Ecto neural progenitor cell (in vitro differentiated cells): ENCODE results near the gene PPP1R9A.
"Not testable (repeated sequence)": the region's sequence is repeated elsewhere in the genome, so short reads cannot be mapped to it uniquely, and the experiment has no call there.

Source experiments
- DNase-seq: peaks from one replicate; pipeline ENCODE4 v3.0.0-alpha.2; 2018; ENCODE audit warnings: low spot score

PPP1R9A gene

DNA sequence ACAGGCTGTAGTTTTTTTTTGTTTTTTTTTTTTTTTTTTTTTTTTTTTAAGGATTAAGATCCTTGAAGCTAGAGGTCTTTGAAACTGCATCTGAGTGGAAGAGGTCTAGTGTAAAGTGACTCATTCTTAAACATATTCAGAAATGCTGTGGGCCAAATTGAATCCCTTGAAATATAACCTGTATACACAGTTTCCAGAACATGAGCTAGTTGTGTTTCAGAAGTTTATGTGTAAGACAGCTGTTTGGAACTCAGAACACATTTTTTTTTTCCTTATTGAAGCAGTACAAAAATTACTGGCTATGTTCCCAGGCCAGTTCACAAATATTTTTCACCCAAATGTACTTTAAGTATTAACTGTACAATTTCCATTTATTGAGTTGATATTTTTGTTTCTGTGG lies 67.9 kb downstream of the PPP1R9A start:
- DNase-seq: no peak

DNA sequence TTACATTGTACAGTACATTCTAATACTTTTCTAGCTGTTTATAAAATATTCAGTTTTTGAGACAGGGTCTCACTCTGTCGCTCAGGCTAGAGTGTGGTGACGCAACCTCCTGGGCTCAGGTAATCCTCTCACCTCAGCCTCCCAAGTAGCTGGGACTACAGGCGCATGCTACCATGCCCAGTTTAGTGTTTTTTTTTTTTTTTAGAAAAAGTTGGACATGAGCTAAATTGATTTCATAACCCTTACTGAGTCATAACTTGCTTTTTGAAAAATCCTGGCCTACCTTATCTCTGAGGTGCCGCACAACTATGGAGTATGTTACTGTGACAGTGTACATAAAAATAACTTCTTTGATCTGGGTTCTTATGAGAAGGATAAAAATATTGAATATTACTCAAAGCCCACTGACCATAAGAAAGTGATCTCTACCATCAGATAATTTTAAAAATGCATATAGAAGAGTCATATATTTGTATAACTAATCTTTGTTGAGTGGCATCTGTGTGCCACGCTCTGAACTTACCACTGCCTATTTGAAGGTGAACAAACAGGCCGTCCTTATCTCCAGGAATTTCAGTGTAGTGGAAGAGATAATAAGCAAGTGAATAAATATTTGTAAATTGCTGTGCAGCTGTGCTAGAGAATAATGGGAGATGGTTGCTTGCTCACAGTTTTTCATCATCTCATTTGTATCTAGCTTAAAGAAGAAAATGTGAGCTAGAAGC lies 73.2 kb downstream of the PPP1R9A start:
- DNase-seq: no peak

DNA sequence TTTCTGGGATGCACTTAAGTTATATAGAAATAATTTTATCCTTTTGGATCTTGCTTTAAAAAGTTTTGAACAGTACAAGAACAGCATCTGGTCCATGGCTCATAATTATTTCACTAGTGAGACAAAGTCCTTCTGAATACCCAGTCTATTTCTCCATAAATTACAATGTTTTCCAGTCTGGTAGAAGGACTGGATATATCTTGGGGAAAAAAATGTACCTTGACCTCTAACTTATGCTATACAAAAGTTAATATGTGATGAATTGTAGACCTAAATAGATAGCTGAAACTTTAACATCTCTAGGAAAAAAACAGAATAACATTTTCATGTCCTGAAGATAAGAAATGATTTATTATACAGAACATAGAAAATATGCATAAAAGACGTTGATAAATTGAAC lies 88.5 kb downstream of the PPP1R9A start:
- no peak for DNase-seq

GRCh38 chr7:94996369-94996768 lies 89.0 kb downstream of the PPP1R9A start:
- no peak for DNase-seq

GRCh38 chr7:94997547-94997946 lies 90.2 kb downstream of the PPP1R9A start:
- DNase-seq: no peak

- no peak for DNase-seq
Measured at GRCh38 chr7:94998266-94999068, 91.1 kb downstream of the PPP1R9A start.

GRCh38 chr7:94999069-94999351 lies 91.6 kb downstream of the PPP1R9A start:
- DNase-seq: no peak

DNA sequence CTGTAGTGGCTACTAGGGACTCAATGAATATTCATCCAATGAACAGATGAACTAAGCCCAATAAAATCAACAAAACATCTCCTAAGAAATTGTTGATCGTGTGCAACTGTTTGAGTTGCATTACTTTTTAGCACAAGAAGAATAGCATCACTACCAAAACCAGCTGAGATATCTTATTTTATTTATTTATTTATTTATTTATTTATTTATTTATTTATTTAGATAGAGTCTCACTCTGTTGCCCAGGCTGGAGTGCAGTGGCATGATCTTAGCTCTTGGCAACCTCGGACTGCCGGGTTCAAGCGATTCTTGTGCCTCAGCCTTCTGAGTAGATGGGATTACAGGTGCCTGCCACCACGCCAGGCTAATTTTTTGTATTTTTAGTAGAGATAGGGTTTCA lies 92.2 kb downstream of the PPP1R9A start:
- DNase-seq: not testable (repeated sequence)

DNA sequence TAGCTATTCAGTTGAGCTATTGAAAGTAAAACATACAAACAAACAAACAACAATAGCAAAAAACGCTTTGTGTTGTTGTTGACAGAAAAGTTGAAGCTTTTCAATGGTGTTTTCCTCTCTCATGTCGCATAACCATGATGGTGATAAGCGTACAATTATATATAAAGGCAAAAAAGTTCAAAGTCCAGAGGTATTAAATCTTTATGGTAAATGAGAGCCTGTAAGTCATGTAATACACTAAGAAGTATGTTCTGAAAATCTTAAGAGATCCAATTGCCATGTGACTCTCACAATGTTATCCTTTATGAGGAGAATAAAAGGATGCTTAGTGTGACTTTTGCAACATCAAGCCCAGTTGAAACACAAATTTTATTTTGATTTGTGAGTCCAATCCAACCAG lies 93.9 kb downstream of the PPP1R9A start:
- DNase-seq: no peak

DNA sequence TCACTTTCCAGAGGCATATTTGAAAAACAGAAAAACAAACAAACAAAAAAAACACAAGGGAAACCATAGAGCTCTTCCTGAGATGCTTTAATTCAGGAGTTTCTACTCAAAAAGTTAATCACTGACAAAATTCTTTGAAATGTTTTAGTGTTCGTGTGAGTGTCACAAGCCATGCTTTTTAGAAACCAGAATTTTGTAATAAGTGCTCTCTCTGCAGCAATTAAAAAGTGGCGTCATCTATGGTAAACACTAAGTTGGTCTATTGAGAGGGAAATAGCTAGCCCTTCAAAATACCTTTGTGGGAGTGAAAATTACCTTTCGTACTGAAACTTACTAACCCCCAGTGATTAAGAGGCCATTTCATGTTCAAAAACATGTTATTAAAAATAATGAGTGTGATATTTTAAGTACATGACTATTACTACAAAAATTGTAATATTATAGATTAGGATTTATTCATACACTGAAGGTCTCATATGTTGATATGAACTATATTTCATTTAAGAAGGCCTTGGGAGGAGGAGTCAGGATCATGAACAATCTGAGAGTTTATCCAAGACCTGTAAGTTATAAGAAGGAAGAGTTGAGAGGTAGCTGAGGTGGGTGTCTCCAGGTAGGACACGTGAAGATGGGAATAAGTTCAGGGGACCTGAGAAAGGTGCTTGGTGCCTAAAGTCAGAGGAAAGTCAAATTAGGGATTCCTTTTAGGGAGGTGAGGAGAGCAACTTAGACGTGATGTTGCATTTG lies 94.6 kb downstream of the PPP1R9A start:
- DNase-seq: no peak

DNA sequence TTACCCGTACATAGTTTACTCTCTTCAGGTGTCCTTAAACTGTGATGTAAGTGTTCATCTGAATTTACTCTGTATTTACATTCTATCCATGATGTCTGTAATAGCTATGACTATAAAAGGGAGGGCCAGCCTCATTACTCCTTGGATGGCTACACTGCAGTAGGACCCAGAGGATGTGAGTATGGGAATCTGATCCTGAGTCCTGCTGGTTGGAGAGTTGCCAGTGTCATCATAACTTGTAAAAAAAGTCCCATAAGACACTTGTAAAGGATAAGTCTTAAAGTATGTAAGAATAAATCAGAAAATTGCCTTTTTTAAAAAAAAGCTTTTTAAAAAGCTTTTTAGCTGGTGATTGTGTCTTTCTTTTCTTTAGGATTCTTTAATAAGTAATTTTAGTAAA lies 95.4 kb downstream of the PPP1R9A start:
- no peak for DNase-seq

DNA sequence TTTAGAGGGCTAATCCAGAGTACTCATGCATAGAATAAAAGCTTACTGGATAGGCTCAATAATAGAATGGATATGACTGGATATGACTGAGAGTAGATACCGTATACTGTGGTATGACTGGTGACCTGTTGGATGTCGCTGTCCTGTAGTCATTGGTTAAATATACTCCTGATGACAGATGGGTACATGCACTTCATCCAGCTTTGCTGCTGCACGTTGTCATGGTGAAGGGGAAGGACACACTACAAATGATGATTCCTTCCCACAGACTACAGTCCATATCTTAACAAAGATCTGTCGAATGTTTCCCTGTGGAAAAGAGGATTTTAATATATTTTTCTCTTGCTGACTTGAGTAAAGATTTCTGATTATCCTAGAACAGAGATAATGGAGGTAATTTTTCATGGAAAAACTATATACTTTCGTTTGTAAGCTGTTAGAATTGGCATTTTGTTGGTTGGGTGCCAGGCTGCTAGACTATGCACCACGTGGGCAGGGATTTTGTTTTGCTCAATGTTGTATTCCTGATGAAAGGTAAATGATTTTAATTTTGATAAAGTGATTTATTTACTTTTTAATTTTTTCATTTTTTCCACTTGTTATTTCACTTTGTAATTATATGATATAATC lies 97.3 kb downstream of the PPP1R9A start:
- no peak for DNase-seq

DNA sequence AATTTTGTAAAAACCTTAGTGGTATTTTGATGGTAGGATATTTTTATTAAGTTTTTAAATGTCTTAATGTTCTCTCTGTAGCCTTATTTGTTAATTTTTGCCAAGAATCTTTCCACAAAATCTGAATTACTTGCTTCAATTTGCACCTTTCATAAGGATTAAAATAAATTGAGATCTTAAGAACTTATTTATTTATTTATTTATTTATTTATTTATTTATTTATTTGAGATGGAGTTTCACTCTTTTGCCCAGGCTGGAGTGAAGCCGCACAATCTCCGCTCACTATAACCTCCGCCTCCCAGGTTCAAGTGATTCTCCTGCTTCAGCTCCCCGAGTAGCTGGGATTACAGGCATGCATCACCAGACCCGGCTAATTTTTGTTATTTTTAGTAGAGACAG lies 98.6 kb downstream of the PPP1R9A start:
- DNase-seq: no peak

DNA sequence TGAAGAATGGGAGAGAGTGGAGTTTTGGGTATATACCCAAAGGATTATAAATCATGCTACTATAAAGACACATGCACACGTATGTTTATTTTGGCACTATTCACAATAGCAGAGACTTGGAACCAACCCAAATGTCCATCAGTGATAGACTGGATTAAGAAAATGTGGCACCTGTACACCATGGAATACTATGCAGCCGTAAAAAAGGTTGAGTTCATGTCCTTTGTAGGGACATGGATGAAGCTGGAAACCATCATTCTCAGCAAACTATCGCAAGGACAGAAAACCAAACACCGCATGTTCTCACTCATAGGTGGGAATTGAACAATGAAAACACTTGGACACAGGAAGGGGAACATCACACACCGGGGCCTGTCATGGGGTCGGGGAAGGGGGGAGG lies 101.4 kb downstream of the PPP1R9A start:
- DNase-seq: not testable (repeated sequence)

DNA sequence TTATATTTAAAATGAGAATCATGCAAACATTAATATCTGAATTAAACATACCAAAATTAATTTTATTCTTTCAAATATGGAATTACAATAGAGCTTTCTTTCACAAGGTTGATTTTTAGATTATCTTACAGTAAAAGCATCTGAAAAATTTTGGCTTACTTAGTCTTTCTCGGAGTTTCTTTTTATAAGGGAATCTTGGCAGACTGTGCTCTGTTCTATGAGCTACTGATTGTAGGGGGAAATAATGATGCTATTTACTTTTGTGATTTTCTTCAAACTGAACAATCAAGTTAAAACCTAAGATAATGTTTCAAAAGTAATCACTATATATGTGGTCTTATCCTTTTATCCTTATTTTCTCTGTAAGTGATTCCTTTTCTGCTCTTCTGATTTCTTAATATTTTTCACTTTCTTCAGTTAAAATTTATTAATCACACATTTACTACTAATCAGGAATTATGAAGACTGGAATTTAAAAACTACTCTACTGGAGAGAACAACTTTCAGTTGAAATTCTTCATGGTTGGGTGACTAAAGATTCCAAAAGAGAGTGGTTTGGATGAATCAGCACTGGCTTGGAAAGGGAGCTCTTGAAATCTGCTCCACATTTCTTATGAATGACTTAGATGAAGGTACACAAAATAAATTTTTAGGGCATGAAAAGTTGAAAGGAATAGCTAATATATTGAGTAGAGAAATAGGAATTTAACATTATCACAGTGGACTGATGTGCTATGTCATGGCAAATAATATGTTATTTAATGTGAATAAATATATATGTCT lies 103.9 kb downstream of the PPP1R9A start:
- DNase-seq: no peak

GRCh38 chr7:95011995-95012394 lies 104.6 kb downstream of the PPP1R9A start:
- DNase-seq: no peak

- DNase-seq: no peak
Measured at GRCh38 chr7:95018021-95018420, 110.6 kb downstream of the PPP1R9A start.

DNA sequence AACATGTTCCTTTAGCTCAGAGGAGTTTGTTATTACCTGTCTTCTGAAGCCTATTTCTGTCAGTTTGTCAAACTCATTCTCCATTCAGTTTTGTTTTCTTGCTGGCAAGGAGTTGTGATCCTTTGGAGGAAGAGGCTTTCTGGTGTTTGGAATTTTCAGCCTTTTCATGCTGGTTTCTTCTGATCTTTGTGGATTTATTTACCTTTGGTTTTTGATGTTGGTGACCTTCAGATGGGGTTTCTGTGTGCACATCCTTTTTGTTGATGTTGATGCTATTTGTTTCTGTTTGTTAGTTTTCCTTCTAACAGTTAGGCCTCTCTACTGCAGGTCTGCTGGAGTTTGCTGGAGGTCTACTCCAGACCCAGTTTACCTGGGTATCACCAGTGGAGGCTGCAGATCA lies 118.6 kb downstream of the PPP1R9A start:
- DNase-seq: no peak

DNA sequence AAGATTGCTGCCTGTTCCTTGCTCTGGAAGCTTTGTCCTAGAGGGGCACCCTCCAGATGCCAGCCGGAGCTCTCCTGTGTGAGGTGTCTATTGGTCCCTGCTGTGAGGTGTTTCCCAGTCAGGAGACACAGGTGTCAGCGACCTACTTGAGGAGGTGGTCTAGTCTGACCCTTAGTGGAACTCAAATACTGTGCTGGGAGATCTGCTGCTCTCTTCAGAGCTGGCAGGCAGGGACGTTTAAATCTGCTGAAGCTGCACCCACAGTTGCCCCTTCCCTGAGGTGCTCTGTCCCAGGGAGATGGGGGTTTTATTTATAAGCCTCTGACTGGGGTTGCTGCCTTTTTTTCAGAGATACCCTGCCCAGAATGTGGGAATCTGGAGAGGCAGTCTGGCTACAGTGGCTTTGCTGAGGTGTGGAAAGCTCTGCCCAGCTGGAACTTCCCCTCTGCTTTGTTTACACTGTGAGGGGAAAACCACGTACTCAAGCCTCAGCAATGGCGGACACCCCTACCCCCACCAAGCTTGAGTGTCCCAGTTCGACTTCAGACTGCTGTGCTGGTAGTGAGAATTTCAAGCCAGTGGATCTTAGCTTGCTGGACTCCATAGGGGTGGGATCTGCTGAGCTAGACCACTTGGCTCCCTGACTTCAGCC lies 119.2 kb downstream of the PPP1R9A start:
- DNase-seq: no peak

DNA sequence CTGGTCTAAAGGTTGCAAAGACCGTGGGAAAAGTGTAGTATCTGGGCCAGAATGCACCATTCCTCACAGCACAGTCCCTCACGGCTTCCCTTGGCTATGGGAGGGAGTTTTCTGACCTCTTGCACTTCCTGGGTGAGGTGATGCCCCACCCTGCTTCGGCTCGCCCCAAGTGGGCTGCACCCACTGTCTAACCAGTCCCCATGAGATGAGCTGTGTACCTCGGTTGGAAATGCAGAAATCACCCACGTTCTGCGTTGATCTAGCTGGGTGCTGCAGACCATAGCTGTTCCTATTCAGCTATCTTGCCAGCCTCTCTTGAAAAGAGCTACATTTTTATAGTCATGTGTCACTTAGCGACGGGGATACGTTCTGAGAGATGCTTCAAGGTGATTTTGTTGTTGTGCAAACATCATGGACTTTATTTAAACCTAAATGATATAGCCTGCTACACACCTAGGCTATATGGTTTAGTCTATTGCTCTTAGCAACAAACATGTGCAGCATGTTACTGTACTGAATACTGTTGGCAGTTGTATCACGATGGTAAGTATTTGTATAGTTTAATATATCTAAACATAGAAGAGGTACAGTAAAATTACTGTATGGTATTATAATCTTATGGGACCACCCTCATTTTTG lies 120.0 kb downstream of the PPP1R9A start:
- no peak for DNase-seq

DNA sequence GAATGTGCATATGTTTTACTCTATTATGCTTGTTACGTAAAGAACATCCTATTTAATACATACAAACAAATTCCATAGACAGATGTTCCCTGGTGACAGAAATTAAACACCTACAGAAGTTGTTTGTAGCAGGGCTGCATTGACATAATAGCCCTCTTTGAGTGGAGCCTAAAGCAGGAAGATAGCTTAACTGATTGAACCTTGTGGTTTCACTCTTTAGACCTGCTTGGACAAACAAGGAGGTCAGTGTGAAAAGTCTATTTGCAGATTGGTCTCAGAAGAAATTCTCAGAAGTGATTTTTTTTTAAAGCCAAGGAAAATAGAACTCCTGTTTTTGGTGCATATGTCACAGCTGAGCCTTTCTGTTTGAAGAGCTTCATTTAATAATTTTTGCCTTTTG lies 121.3 kb downstream of the PPP1R9A start:
- no peak for DNase-seq
